Measurements from ENCODE around the gene PTMS. TPM values are rescaled to one million over a fixed set of nuclear protein-coding genes. Genes with fewer than 3 reads are reported as not detected.

PTMS gene
- total RNA-seq, 6 donors from 2014 or later: 142 to 463 (median 224) TPM

GRCh38 chr12:6779708-6780432 lies 13.7 kb downstream of the PTMS start:
- no peak for TF ChIP-seq EP300 (IDR thresholded peaks at IDR 0.05)
- no peak for TF ChIP-seq POLR2AphosphoS5 (IDR thresholded peaks at IDR 0.05)
- TF ChIP-seq CTCF (IDR thresholded peaks at IDR 0.05): no peak
- no peak for TF ChIP-seq POLR2A (IDR thresholded peaks at IDR 0.05)
- Histone ChIP-seq H3K4me3 (no peak overlapping the region), H3K36me3 (no peaks in the 10 kb centered on the region), H3K27me3 (no peaks in the 10 kb centered on the region), H3K9me3 (no peaks in the 10 kb centered on the region), H3K4me1 (peaks cover 11 to 25% (median 18%) of the 10 kb centered on the region in 4 donors), H3K27ac (no peak overlapping the region)
- ATAC-seq (ENCODE audit: low FRiP score in 2 of 2): no peak
- 82 to 83% methylated on average over 6 of the region's 6 CpGs for WGBS, 2 donors
- DNase-seq: no peak

GRCh38 chr12:6780573-6780972 lies 14.4 kb downstream of the PTMS start:
- Histone ChIP-seq H3K27ac (no peak overlapping the region), H3K27me3 (no peaks in the 10 kb centered on the region), H3K9me3 (no peaks in the 10 kb centered on the region), H3K36me3 (no peaks in the 10 kb centered on the region), H3K4me1 (peaks cover 15 to 32% (median 18%) of the 10 kb centered on the region in 4 donors), H3K4me3 (no peak overlapping the region)
- WGBS, 2 donors: 79 to 95% methylated on average over 6 of the region's 6 CpGs
- TF ChIP-seq POLR2AphosphoS5 (IDR thresholded peaks at IDR 0.05) (no peak), CTCF (IDR thresholded peaks at IDR 0.05) (no peak), EP300 (IDR thresholded peaks at IDR 0.05) (no peak), POLR2A (IDR thresholded peaks at IDR 0.05) (no peak)
- DNase-seq (no peak), ATAC-seq (ENCODE audit: low FRiP score in 2 of 2) (no peak)

- H3K9me3 ChIP-seq: no peaks in the 10 kb centered on the region
- 73 to 86% methylated on average over 4 to 6 of the region's 6 CpGs for WGBS, 2 donors
- ATAC-seq (ENCODE audit: low FRiP score in 2 of 2) (no peak), DNase-seq (no peak)
- H3K4me3 ChIP-seq: no peak overlapping the region
- TF ChIP-seq EP300 (IDR thresholded peaks at IDR 0.05) (no peak), CTCF (IDR thresholded peaks at IDR 0.05) (no peak)
- H3K27me3 ChIP-seq: no peaks in the 10 kb centered on the region
- H3K4me1 ChIP-seq: peaks cover 16 to 39% (median 20%) of the 10 kb centered on the region in 4 donors
- H3K36me3 ChIP-seq: no peaks in the 10 kb centered on the region
- no peak overlapping the region for H3K27ac ChIP-seq
Observed at GRCh38 chr12:6782119-6782518, 16.0 kb downstream of the PTMS start.

- Histone ChIP-seq H3K9me3 (no peaks in the 10 kb centered on the region), H3K27me3 (no peaks in the 10 kb centered on the region), H3K36me3 (no peaks in the 10 kb centered on the region), H3K4me1 (peaks cover 15 to 39% (median 18%) of the 10 kb centered on the region in 4 donors), H3K27ac (no peak overlapping the region), H3K4me3 (no peak overlapping the region)
- WGBS, 2 donors: 81 to 89% methylated on average over 7 to 10 of the region's 10 CpGs
- ATAC-seq (ENCODE audit: low FRiP score in 2 of 2): no peak
- TF ChIP-seq POLR2AphosphoS5 (IDR thresholded peaks at IDR 0.05) (no peak), EP300 (IDR thresholded peaks at IDR 0.05) (no peak), POLR2A (IDR thresholded peaks at IDR 0.05) (no peak), CTCF (IDR thresholded peaks at IDR 0.05) (no peak)
- DNase-seq: no peak
Observed at GRCh38 chr12:6782850-6783566, 16.8 kb downstream of the PTMS start.

Measured in upper lobe of left lung (tissue), 6 donors.